GM19035 (cell line): ENCODE measurements around the gene ZC3H12A.

Source experiments
- ATAC-seq: cut with Tn5 transposase; IDR thresholded peaks from one replicate; pipeline ENCODE4 v1.9.1; 2021; ENCODE audit not compliant: unreplicated experiment

ZC3H12A gene

GRCh38 chr1:37453647-37454046 lies 20.7 kb upstream of the ZC3H12A start:
- ATAC-seq: no peak

- ATAC-seq: no peak
These were observed 18.9 kb upstream of the ZC3H12A start for GRCh38 chr1:37455516-37455915.

GRCh38 chr1:37456614-37457013 lies 17.8 kb upstream of the ZC3H12A start:
- no peak for ATAC-seq

GRCh38 chr1:37458551-37458950 lies 15.8 kb upstream of the ZC3H12A start:
- no peak for ATAC-seq

GRCh38 chr1:37461698-37462436 lies 12.5 kb upstream of the ZC3H12A start:
- ATAC-seq: no peak

- ATAC-seq: no peak
These were observed 9.9 kb upstream of the ZC3H12A start for GRCh38 chr1:37464443-37464842.

GRCh38 chr1:37465593-37466517 lies 8.5 kb upstream of the ZC3H12A start:
- no peak for ATAC-seq

- no peak for ATAC-seq
These were observed 6.3 kb upstream of the ZC3H12A start for GRCh38 chr1:37468037-37468436.

GRCh38 chr1:37469386-37469785 lies 5.0 kb upstream of the ZC3H12A start:
- no peak for ATAC-seq

- ATAC-seq: no peak
These were observed 2.8 kb upstream of the ZC3H12A start for GRCh38 chr1:37471345-37472231.

GRCh38 chr1:37472281-37472680 lies 2.1 kb upstream of the ZC3H12A start:
- ATAC-seq: no peak

GRCh38 chr1:37472994-37473393 lies 1.4 kb upstream of the ZC3H12A start:
- no peak for ATAC-seq

GRCh38 chr1:37473431-37474045 lies 842 bp upstream of the ZC3H12A start:
- ATAC-seq: no peak

GRCh38 chr1:37474697-37475379 lies 458 bp downstream of the ZC3H12A start:
- ATAC-seq: no peak

- ATAC-seq: no peak
These were observed 1.2 kb downstream of the ZC3H12A start for GRCh38 chr1:37475380-37476086.

GRCh38 chr1:37476087-37476452 lies 1.7 kb downstream of the ZC3H12A start:
- no peak for ATAC-seq

GRCh38 chr1:37476460-37477197 lies 2.2 kb downstream of the ZC3H12A start:
- no peak for ATAC-seq

GRCh38 chr1:37477198-37477931 lies 3.0 kb downstream of the ZC3H12A start:
- peak; percentile 37 for ATAC-seq
